NK-92 treated with Interleukin-12 subunit alpha and Interleukin-12 subunit beta, amount 100 ng/mL, for 24 hours (cell line): ENCODE results near the gene BDKRB2.

ENCODE experiments used
- DNase-seq: peaks from one replicate; lab custom pipeline; 2025; lab: John Stamatoyannopoulos, UW

Gene BDKRB2

GRCh38 chr14:96252999-96253539 is 48.4 kb downstream of the BDKRB2 start:
- no peak for DNase-seq

GRCh38 chr14:96254687-96255086 is 50.0 kb downstream of the BDKRB2 start:
- no peak for DNase-seq

- DNase-seq: no peak
Observed at GRCh38 chr14:96255501-96256366, 51.1 kb downstream of the BDKRB2 start, which contains the start of gene BDKRB1. TSS of gene BDKRB1 (plus strand) at chr14:96256210. CDS start at chr14:96263683, 7,473 bp downstream.

GRCh38 chr14:96256407-96256806 is 51.8 kb downstream of the BDKRB2 start:
- no peak for DNase-seq

- DNase-seq: no peak
Observed at GRCh38 chr14:96257056-96257455, 52.4 kb downstream of the BDKRB2 start.

- DNase-seq: no peak
Observed at GRCh38 chr14:96257900-96258299, 53.3 kb downstream of the BDKRB2 start.

- no peak for DNase-seq
Observed at GRCh38 chr14:96260341-96260821, 55.7 kb downstream of the BDKRB2 start.

GRCh38 chr14:96261053-96261452 is 56.4 kb downstream of the BDKRB2 start:
- no peak for DNase-seq

GRCh38 chr14:96261772-96262655 is 57.4 kb downstream of the BDKRB2 start:
- DNase-seq: no peak

- no peak for DNase-seq
Observed at GRCh38 chr14:96263347-96264199, 58.9 kb downstream of the BDKRB2 start.

- DNase-seq: no peak
Observed at GRCh38 chr14:96264200-96264553, 59.5 kb downstream of the BDKRB2 start.

- DNase-seq: no peak
Observed at GRCh38 chr14:96264853-96265252, 60.2 kb downstream of the BDKRB2 start.

- no peak for DNase-seq
Observed at GRCh38 chr14:96265383-96266095, 60.9 kb downstream of the BDKRB2 start.

GRCh38 chr14:96267336-96267735 is 62.7 kb downstream of the BDKRB2 start:
- DNase-seq: no peak

GRCh38 chr14:96267916-96268315 is 63.3 kb downstream of the BDKRB2 start:
- no peak for DNase-seq

- DNase-seq: no peak
Observed at GRCh38 chr14:96268431-96269358, 64.1 kb downstream of the BDKRB2 start.

GRCh38 chr14:96269359-96269710 is 64.7 kb downstream of the BDKRB2 start:
- no peak for DNase-seq

GRCh38 chr14:96270565-96271420 is 66.2 kb downstream of the BDKRB2 start:
- DNase-seq: no peak

- no peak for DNase-seq
Observed at GRCh38 chr14:96271421-96271762, 66.8 kb downstream of the BDKRB2 start.
